HG02981 (cell line): ENCODE measurements around the gene KDELR3.

ENCODE experiments used
- ATAC-seq: cut with Tn5 transposase; IDR thresholded peaks from one replicate; pipeline ENCODE4 v1.9.1; 2021; ENCODE audit warnings: mild to moderate bottlenecking, moderate library complexity; ENCODE audit not compliant: unreplicated experiment

The KDELR3 gene

DNA sequence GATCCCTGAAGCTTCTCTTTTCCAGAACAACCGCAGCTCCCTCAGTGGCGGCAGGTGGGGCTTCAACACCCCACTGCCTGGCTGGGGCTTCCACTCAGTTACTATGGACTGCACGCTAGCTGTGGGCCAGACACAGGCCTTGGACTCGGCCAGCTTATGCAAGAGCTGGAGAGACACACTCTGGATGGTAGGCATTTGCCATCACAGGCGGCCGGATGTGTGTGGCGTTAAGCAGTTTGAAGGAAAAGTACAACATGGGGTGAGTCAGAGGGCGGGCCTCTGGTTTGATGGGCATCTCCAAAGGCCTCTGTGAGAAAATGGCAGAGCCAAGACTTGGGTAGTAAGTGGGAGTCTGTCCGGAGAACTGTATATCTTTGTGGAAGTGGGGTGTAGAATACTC is 30.5 kb upstream of the KDELR3 start:
- no peak for ATAC-seq

DNA sequence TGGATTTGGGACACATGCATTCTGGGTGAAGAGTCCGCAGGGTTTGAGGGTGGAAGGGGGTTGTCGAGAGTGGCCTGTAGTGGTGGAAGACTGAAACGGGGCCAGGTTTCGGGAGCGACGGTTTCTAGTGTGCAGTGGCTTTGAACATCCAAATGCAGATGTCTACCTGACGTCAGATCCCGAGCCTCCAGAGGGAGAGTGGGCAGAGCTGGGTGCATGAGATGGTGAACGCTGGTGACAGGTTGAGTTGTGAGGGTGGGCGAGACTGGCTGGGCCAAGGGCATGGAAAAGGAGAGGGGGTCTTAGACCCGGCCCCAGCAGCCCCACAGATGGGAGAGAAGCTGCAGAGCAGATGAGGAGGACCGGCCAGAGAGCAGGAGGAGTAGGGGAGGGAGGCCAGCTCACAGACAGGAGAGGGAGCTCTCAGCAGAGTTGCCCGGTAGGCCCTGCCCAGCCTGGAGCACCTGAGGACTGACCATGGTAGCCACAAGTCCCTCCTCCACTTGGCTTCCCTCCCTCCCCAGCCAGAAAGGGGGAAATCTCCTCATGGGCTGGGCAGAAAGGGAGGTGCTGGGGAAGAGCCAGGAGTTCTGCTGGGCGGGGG is 27.0 kb upstream of the KDELR3 start:
- ATAC-seq = no peak

DNA sequence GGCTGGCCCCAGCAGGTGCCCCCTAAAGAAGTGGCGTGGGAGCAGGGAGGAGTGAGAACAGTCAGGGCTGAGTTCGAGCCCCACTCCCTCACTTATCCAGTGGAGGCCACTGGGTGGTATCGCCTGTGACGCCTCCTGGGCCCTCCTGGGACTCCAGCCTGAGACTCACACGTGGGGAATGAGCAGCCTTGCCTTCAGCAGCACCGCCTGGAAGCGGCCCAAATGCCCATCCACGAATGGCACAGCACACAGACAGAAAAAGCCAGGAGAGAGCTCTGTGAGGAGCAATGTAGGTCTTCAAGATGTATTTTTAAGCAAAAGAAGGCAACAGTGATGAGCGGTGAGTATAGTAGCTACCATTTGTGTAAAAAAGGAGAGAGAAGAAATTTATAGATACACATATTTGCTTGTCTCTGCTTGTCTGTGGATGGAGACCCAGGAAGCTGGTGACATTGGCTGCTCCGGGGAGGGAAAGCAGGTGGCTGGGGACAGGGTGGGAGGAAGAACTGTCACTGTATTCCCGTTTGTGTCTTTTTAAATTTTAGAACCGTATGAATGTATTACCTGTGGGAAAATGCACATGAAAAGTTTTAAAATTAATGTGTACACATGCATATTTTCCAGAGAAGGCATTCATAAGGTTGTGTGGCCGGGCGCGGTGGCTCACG is 26.1 kb upstream of the KDELR3 start:
- no peak for ATAC-seq

DNA sequence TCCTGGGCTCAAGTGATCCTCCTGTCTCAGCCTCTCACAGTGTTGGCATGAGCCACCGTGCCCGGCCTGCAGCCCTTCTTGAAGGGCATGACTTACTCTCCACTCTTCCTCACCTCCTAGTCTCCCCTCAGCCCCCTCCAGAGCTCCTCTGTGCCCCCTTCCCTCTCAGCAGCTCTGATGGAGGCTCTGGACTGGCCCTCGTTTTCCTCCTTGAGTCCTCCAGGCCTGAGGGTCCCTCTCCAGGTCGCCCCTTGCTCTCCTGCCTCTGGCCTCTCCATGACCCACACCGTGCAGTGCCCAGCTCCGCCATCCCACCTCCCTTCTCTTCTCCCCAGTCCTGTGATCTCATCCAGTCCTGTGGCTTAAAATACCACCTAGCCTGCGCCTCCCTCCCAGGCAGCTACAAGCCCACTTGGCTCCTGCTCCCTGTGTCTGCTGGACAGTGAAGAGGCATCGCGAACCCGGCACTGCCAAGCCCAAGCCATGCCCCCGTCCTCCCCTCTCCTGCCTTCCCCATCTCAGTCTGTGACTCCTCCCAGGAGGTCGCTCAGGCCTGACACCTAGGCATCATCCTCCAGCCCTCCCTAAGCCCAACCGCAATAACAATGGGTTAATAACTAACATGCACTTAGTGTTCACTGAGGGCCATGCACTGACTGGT is 24.8 kb upstream of the KDELR3 start:
- no peak for ATAC-seq

DNA sequence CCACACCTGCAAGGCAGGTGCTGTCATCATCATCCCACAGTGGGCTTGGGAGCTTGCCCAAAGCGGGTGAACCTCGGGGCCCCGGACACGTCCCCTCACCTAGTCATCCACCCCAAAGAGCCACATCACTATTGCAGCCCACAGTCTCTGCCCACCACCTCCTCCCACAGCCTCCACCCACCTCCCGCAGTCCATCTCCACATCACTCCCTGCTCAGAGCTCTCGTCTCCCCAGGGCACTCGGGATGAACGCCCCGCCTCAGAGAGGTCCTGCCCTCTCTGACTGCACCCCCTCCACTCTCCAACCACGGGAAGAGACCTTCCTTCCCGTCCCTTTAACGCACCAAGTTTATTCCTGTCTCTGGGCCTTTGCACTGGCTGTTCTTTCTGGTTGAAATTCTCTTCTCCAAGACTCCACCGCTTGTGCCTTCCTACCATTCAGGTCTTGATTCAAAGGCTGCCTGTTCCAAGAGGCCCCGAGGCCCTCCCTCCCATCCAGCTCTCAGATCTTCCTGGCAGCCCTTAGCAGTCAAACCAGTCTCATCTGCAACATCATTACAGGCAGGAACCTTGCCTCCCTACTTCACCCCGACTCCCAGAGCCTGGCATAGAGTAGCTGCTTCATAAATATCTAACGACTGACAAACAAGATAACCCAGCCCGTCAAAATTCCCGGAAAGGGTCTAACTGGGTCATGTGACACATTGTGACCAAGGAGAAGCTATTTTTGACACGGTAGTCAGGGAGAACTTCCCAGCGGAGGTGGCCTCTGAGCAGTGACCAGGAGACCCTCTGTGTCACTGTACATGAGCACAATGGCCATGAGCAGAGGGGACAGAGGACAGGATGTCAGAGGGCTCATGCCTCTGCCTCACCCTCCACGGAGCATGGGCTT is 24.0 kb upstream of the KDELR3 start:
- ATAC-seq = no peak

DNA sequence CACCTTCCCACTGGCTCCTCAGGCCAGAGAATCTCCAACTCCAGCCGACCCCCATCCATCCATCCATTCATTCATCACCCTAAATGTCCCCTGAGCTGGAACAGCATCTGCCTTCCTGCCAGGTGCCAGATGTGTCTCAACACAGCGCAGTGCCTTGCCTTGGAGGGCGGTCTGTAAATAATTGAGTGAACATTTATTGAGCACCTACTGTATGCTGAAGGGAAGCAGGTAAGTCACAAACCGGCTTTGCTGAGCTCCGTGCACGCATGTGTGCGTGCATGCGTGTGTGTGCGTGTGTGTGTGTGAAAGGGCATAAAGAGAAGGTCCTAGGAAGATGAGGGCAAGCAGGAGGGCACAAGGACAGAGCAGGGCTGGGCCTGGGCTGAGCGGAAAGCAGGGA is 23.1 kb upstream of the KDELR3 start:
- ATAC-seq = no peak

DNA sequence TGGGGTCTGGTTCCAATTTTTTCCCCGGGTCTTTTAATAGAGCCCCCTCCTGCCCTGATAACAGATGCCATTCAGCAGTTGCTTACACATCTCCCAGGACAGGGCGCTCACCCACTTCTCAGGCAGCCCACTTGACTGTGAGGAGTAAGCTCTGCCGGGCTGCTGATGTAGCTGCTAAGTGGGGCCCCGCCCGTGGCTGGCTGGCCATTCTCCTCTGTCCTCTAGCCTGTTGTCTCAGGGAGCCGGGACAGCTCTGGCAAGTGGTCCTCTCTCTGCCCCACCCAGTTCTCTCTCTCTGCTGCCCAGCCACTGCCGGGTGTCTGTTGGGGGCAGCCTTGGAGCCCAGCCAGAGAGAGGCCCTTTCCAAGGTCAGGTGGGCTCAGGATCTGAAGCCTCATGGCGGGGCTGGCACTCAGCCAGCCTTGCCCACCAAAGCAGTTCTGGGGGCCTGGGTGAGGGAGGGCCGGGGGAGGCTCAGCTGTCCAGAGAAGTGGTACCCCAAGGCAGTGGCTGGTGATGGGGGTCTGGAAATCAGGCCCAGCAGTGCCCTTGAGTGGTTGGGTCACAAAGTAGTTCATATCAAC is 21.8 kb upstream of the KDELR3 start:
- no peak for ATAC-seq

DNA sequence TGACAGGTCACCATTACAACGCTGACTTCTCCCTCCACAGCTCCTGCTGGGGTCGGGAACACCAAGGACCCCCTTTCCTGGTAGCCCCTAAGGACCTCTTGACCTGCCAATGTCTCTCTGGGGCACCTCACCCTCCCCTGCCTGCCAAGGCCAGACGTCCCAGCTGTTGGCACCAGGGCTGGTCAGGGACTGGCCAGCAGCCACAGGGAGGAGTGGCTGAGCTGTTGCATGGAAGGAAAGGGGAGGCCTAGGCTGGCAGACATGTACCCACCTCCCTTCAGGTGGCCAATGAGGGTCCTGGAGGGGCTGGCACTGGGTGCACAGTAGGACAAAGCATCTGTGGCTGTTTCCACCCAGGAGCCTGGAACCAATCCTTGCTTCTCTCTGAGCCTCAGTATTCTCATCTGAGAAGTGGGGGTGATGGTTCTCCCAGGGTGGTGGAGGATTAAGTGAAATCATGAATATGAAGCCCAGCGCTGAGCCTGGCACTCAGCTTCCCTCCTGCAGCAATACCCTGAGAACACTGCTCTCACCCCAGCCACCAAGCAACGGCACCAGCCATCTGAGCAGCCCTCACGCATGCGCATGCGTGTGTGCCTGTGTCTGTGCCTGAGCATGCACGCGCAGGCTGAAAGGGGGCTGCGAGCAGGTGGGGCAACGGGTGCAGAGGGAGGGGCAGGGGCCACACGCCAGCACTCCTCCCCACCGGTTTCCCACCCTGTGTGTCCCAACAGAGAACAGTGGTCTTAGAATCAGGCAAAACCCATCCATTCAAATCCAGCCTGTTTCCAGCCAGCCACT is 18.8 kb upstream of the KDELR3 start:
- ATAC-seq = no peak

DNA sequence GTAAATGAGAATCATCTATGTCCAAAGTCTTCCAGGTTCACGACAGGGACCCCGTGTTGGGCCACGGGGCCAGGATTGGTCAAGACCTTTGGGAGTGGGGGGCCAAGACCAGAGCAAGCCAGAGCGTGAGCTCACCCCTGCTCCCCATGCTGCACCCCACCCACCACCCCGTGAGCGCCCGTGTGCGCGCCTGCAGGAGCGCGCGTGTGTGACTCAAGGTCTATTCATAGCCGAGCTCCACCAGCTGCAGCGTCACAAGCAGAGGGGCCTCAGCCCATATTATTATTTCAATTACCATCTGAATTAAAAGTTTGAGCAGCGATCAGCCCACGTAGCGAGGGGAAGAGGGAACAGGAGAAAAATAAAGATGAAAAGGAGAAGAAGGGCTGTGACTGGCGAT is 18.1 kb upstream of the KDELR3 start:
- no peak for ATAC-seq

DNA sequence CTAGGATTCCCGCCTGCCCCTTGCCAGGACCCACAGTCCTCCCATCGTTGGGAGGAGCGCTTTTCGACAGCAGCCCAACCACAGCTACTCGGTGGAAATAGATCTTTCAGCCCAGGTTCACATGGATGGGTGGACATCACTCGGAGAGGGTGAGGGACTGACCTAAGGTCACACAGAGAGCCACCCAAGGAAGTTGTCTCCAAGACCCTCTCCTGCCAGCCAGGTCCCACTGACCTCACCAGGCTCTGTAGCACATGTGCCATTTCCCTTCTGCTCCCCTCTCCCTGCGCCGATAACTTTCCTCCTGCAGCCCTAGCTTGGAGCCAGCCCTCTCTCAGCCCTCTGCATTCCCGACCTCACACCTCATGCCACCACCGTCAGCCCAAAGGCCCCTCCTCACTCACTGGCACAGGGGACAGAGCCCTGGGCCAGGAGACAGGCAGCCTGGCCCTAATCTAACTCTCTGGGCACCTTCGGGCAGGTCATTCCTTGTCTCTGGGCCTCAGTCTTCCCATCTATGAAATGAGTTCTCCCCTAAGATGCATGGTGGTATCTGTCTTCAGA is 17.6 kb upstream of the KDELR3 start:
- no peak for ATAC-seq

DNA sequence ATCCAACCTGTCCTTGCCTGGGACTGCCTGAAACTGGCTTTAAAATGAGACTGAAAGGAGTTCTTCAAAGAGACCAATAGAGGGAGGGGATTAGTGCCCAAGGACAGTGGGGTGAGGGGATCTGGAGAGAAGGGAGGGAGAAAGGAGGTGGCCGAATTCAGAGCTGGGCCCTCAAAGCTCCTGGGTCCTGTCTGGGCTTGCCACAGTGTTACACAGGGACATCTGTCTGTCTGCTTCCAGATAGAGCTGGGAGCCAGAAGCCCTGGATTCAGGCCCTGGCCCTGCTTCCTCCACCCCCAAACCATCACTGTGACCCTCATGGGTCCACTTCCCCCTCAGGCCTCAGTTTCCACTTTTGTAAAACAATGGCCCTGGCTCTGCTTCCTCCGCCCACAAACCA is 16.5 kb upstream of the KDELR3 start:
- no peak for ATAC-seq

DNA sequence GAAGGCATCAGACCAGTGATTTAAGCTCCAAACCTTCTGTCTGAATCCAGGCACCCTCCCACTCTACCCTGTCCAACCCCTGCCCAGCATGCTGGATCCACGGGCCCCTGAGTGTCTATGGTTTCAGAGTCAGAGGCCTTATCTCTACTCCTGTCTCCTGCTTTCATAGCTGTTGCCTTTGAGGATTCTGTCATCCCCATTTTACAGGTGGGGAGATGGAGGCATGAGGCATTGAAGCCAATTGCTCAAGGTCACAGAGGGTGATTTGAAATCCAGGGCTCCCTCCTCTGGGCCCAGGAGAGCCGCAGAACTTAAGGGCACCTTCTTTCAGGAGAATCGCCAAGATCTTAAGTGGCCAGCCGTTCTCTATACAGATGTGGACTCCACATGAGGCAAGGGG is 16.0 kb upstream of the KDELR3 start:
- no peak for ATAC-seq

DNA sequence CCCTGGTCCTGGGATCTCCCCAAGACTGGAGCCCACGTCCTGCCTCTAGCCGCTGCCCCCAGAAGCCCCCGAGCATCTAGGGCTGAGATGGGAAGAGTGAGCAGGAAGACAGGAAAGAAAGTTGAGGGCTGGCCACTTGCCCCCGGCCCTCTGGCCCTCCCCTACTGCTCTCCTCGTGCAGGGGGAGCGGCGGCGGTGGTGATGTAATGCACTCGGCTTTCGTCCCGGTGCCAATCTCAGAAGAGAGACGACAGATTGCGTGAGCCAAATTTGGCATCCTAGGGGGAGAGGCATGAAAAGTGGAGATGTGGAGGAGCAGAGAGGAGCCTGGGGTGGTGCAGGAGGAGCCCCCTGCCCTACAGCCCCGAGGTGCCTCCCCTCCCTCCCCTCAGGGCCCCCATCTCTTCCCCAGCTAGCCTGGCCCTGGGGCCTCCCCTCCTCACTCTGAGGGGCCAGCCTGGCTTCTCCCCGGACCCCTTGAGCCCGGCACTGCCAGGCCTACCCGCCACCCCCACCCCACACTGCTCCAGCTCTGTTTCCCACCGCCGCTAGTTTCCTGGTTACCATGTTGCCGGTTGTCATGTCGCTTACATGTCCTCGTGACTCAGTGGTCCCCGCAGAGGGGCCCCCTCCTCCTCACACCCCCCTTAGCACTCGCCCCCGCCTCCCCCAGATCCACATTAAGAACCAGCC is 15.4 kb upstream of the KDELR3 start:
- no peak for ATAC-seq

DNA sequence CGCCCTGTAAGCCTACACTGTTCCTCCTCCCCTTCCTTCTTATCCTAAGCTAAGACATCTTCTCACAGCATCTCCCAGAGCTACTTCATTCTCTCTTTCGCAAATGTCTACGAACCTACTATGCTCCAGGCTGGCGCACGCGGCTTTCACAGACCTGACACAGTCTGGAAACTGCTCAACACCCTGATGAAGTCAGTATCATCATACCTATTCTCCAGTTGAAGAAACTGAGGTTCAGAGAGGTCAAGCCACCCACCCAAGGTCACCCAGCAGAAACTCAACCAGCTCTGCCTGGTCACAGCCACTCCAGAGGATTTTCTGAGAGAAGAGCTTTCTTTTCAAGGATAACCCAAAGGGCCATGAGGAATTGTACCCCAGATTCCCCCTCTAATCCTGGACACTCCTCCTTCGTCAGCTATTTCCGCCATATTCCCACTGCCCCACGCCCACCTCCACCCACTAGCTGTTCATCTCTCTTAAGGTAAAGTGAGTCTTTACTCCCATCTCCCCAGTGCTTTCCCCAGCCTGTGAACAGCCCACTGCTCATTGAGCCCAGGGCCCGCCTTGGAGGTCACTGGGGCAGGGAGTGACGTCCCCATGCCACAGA is 14.7 kb upstream of the KDELR3 start:
- ATAC-seq = no peak

DNA sequence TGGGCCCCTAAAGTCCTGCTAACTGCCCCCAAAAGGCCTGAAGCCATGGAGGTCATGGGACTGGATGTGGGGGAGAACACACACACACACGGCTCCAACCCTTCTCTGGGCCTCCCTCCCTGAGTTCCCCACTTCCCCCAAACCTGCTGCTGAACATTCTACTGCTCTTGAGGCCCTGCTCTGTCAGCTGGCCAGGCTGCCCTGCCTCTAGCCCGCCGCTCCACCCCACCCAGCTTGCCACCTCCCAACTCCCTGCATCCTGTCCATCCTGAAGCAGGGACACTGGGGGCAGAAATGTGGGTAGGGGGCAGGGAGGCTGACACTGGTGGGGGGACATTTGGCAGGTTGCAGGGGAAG is 13.9 kb upstream of the KDELR3 start:
- no peak for ATAC-seq

DNA sequence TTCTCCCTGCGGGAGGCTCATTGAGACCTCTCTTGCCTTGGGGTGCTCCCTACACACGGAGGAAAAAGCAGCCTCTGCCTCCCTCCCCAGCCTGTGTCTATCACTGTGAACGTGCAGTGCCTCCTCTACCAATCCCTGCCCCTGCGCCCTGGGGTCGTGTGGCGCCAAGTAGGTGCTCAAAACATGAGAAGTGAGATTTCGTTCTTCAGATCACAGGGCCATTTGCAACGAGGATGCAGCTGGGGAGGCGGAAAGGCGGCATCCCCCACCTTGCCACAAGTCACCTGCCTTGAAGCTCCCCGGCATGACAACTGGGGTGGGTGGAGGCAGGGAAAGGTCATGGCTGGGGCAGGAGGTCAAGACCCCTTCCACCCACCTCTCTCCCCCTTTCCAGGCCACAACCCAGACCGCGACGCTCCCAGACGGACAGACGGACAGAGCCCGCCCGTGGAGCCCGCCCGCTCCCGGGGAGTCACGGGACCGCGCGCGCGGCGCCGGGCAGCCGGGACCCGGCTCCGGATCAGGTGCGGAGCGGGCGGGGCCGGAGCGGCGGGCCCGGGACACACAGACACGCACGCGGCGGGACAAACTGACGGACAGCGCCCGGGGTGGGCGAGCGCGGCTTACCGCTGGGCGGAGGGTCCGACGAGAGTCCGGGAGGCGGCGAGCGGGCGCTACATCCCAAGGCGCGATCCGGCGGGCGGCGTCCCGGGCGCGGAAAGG is 13.4 kb upstream of the KDELR3 start:
- no peak for ATAC-seq

DNA sequence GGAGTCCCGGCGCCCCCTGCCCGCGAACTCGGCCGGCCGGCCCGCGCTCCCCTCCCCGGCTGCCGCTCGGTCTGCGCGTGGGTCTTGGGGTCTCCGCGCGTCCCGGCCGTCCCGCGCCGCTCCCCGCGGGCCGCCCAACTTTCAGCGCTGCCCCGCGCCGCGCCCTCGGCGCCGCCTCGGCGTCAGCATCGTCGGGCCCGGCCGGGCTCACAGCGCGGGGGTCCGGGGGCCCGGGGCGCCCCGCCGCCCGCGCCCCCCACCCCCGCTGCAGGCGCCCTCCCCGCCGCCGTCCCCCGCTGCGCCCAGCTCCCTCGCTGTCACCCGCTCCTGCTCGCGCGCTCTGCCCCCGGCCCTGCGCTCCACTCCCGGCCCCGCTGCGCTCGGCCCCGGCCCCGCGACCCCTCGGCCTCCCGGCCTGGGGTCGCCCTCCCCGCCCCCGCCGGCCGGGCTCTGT is 12.8 kb upstream of the KDELR3 start, which contains the start of gene KCNJ4:
Gene KCNJ4, minus strand, starts transcription at position 124 of the 454 bp plus-strand sequence. CDS start 27,067 bp downstream, outside the sequence.
- no peak for ATAC-seq
